Inflammatory macrophage treated with lipopolysaccharide for 1 hour (primary cell): ENCODE results near the gene SARNP.

Source experiments
- DNase-seq, 2 donors: peaks; one replicate each; pipeline ENCODE4 v3.0.0-alpha.2; 2020 to 2022

SARNP gene

DNA sequence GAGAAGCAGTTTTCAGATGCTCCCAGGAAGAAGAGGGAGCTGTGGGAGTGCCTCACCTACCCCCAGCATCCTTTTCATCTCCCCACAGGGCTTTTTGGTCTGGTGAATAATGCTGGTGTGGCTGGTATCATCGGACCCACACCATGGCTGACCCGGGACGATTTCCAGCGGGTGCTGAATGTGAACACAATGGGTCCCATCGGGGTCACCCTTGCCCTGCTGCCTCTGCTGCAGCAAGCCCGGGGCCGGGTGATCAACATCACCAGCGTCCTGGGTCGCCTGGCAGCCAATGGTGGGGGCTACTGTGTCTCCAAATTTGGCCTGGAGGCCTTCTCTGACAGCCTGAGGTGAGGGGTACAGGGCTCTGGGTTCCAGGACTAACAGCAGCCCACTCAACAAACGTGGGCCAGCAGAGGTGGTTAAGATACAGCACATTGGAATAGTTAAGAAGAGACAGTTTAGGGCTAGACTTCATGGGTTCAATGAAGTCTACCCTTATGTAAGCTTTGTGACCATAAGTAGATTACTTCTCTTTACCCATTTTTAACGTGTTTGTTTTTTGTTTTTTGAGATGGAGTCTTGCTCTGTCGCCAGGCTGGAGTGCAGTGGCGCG lies 95.8 kb downstream of the SARNP start:
- DNase-seq = no peak

DNA sequence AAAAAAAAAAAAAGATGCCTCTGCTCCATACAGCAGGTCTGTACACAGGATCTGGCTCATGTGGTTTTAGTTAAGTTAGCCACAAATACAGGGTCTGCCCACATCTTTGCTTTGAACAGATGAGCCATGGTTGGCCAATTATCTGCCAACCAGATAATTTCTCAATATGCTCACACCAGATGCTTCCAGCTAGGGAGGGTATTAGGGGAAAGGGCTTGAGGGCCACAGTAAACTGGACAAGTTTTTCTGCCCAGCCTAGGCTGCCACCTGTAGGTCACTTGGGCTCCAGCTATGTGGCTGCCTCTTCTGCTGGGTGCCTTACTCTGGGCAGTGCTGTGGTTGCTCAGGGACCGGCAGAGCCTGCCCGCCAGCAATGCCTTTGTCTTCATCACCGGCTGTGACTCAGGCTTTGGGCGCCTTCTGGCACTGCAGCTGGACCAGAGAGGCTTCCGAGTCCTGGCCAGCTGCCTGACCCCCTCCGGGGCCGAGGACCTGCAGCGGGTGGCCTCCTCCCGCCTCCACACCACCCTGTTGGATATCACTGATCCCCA lies 96.6 kb downstream of the SARNP start:
- DNase-seq = peak; percentile 60 to 77

DNA sequence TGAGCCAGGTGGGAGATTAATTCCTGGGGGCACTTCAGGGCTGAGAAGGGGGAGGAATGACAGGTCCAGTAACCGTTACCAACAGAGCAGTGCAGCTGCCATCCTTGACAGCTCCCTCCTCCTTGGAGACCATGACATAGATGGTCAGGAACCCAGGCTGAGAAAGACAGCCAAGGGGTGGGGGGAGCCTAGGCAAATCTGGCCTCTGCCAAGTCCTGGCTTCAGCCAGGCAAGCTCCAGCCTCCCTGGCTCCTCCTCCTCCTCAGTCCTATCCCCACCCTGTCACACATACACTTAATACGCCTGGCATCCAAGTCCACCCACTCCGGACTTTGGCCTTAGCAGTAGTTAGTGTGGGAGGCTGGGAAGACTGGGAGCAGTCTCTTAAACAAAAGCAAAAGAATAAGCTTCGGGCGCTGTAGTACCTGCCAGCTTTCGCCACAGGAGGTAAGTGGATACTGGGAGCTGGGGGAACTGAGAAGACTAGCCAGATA lies 97.4 kb downstream of the SARNP start, which contains the start of gene RDH5:
Gene RDH5 (plus strand): TSS at position 323 of the 494 bp plus-strand sequence. CDS start 792 bp downstream, outside the sequence.
- DNase-seq = no peak

DNA sequence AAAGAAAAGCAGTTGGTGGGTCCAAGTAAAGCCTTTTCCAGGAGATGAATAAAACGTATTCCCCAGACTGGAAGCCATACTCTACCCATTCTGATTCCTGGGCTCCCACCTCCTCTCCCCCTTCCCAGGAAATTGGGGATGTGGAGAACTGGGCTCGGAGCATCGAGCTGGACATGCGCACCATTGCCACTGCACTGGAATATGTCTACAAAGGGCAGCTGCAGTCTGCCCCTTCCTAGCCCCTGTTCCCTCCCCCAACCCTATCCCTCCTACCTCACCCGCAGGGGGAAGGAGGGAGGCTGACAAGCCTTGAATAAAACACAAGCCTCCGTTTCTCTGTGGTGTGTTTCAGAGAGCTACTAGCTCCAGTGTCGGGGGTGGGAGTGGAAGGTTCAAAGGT lies 98.2 kb downstream of the SARNP start:
- DNase-seq = no peak

GRCh38 chr12:55718624-55719275 lies 98.8 kb downstream of the SARNP start:
- no peak for DNase-seq

DNA sequence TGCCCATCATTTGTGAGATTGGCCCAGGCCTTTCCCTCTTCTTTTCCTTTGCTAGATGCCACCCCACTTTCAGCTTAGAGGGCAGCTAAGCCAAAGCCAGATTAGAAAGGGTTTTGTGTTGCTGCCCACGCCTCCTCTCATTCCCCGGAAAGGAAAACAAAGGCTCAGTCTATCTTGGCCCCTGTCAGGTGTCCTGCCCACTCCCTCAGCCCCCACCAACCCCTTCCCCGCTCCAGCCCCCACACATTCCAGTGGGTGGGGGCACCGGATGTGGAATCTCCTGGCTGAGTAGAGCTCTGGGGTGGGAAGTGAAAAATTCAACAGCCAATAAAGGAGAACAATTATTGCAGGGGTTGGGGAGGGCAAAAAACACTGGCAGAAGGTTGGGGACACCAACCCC lies 99.5 kb downstream of the SARNP start:
- DNase-seq = no peak

GRCh38 chr12:55717011-55718007 lies 100.2 kb downstream of the SARNP start:
- DNase-seq = peak; percentile 27 to 37

GRCh38 chr12:55716582-55716957 lies 101.0 kb downstream of the SARNP start:
- no peak for DNase-seq

GRCh38 chr12:55715833-55716581 lies 101.5 kb downstream of the SARNP start, which contains the start of gene BLOC1S1:
BLOC1S1 (plus strand) TSS chr12:55716046; CDS start chr12:55716052, 6 bp downstream.
- peak; percentile 78 to 83 for DNase-seq

DNA sequence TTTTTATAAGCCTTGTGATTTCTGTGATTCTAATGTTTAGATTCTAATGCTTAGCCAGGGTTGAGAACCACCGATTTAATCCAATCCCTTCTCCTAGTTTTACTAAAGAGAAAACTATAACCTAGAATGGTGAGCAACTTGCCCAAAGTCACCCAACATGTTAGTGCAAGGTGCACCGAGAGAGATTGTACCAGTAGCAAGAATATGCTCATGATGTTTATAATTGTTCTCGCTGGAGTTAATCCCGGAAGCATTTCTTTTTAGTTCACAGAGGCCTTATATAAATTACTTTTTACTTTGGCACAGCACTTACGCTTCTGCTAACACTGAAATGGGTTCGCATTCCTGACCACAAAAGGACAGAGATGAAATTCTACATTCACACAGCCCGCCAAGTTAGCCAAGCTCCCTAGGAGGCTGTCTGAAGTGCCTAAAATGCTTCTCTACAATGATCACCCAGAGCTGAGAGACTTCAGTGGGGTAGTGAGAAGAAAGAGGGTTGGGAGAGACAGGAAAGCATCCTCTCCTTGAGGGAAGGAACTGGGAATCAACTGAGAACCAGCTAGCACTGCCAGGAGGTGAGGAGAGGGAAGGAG lies 102.3 kb downstream of the SARNP start:
- no peak for DNase-seq

DNA sequence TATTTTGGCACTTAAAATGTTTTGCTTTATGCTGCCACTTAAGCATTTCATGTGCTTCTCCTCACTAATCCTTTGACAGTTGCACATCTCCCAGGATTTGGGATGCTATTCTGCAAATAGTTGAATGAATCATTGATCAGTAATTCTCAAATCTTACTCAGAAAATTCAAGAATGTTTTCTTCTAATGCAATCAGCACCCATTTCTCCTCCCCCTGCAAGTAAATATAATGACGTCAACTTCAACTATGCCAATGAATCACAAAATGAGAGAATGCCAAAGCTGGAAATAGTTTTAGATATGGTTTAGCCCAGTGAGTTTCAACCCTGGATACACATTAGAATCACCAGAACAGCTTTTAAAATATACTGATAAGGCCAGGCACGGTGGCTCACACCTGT lies 103.8 kb downstream of the SARNP start:
- DNase-seq = no peak

GRCh38 chr12:55712700-55713415 lies 104.7 kb downstream of the SARNP start:
- no peak for DNase-seq

- no peak for DNase-seq
These were observed 105.6 kb downstream of the SARNP start for GRCh38 chr12:55711786-55712553.

DNA sequence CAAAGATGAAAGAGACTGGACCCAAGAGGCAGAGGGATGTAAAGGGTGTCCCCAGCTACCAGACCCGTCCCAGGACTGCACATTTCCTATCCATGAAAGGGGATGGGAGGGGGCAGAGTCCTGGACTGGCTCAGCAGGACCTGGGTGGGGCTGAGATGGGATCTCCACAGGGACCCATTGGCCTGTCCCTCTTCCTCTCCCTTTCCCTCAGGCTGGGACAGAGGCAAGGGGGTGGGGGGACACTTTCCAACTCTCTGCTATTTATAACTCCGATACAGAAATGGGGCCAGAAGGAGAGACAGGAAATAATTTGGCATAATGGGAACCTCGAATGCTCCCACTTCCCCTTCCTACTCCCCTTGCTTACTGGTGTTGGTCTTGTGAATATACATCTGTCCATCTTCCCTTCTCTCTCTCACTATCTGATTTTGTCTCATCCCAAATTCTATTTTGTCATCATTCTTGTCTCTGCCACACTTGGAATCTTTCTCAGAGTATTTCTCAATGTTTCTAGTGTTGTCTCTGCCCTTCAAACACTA lies 108.8 kb downstream of the SARNP start:
- peak in 1 of 2 donors; percentile 42 for DNase-seq

DNA sequence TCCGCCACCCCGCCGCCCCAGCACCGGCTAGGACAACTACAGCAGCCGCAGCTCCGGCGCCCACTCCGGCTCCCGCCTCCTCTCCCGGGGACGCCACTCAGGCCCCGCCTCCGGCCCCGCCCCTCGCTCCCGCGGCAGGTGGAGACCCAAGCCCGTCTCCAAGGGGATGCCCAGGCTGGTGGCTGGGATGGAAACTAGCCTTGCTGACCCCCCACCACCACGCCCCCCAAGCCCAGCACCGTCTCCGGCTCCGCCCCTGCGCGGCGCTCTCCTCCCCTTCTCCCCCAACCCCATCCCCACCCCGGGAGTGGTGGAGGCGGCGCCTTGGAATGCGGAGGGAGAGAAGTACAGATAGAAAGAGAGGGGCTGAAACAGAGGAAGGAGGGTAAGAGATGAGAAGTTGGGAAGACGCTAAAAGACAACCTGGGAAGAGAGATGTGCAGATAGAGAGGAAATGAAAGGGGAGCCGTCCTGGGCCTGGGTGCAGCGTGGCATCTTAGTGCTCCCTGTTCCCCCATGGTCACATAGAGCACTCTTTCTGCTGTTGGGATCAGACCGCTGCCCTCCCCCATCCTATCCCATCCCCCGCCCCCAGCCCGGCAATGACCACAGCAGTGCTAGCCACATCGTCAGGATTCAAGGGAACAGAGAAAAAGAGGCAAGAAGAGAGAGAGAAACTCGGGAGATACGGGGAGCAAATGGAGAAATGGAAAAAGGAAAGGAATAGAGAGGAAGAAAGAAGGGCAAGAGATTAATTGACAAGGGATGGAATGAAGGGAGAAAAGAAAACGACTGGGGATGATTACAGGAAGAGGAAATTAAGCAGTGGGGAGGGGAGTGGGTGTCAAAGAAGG lies 109.5 kb downstream of the SARNP start, which contains the start of gene ITGA7:
Gene ITGA7 (minus strand): TSS at position 64 of the 854 bp plus-strand sequence. CDS start 222 bp downstream, outside the sequence.
- DNase-seq = no peak
